HCT116 (cell line): Measurements from ENCODE around the gene PKP3. TPM values are rescaled to one million over a fixed set of nuclear protein-coding genes. Genes with fewer than 3 reads are reported as not detected.

Experiments
- ATAC-seq: fragments of 200-7000 bp; cut with Tn5 transposase; 2 replicates; pipeline ENCODE4 v1.9.1; 2020; ENCODE audit warnings: mild to moderate bottlenecking, moderate library complexity
- BruUV-seq: library from RNA; stranded (reverse); fragments of 400-500 nt; replicated peaks from 2 replicates; lab custom pipeline; 2021; lab: Mats Ljungman, UMichigan
- CTCF ChIA-PET: fragments of 300-600 bp; sonication (Branson Sonifier 250); formaldehyde crosslinking; loops from one replicate; lab custom pipeline; 2021; ENCODE audit warnings: antibody characterized with exemption; lab: Charles Lee
- POLR2A ChIA-PET: fragments of 300-600, 350-600 bp; sonication (Branson Sonifier 250); formaldehyde crosslinking; loops from one replicate; lab custom pipeline; 2021; ENCODE audit warnings: antibody characterized with exemption; lab: Charles Lee
- RAD21 ChIA-PET, 2 experiments: fragments of 300-600 bp; sonication (Branson Sonifier 250); formaldehyde crosslinking; loops; one replicate each; lab custom pipeline; 2023; ENCODE audit warnings: low total read pairs in 2 of 2; ENCODE audit not compliant: uncharacterized antibody in 2 of 2, unreplicated experiment in 2 of 2, low non-redundant PET in 1 of 2; lab: Charles Lee
- DNase-seq: peaks from one replicate; pipeline ENCODE4 v3.0.0-alpha.2; 2010; ENCODE audit warnings: low read depth, low spot score
- H2AFZ ChIP-seq: fragments of 200-600 bp; shearing (Covaris generic), sonication (generic); 2 replicates; pipeline ENCODE4 v1.6.1; 2017; ENCODE audit warnings: low read depth, mixed run types, mixed read lengths, antibody characterized with exemption, low read length; ENCODE audit not compliant: poor library complexity, severe bottlenecking
- H3K27ac ChIP-seq: 2 replicates; pipeline ENCODE4 v1.5.1; 2012; ENCODE audit warnings: low read depth, low read length
- H3K27me3 ChIP-seq: fragments of 200-600 bp; sonication (generic); 2 replicates; pipeline ENCODE4 v1.6.1; 2016; ENCODE audit warnings: mixed run types, low read length, mixed read lengths; ENCODE audit not compliant: insufficient read depth
- H3K36me3 ChIP-seq, 2 experiments: fragments of 200-500 bp in 1 of 2; fragments of 200-600 bp in 1 of 2; sonication (Bioruptor generic) in 1 of 2; sonication (generic) in 1 of 2; 2 replicates each; pipeline versions ENCODE4 v1.5.1 to v1.6.1; 2014 to 2016; ENCODE audit warnings: low read length in 2 of 2, inconsistent platforms in 1 of 2, mixed read lengths in 1 of 2, mixed run types in 1 of 2; ENCODE audit not compliant: insufficient read depth in 2 of 2, control insufficient read depth in 1 of 2
- H3K4me1 ChIP-seq, 2 experiments: fragments of 200-600 bp in 1 of 2; sonication (generic) in 1 of 2; 2 replicates each; pipeline versions ENCODE4 v1.5.1 to v1.6.1; 2012 to 2017; ENCODE audit warnings: low read length in 2 of 2, inconsistent platforms in 1 of 2, mild to moderate bottlenecking in 1 of 2, mixed read lengths in 1 of 2, mixed run types in 1 of 2, moderate library complexity in 1 of 2; ENCODE audit not compliant: insufficient read depth in 2 of 2, control insufficient read depth in 1 of 2
- H3K4me2 ChIP-seq: fragments of 200-600 bp; sonication (generic); 2 replicates; pipeline ENCODE4 v1.6.1; 2017; ENCODE audit warnings: mixed run types, low read length, mixed read lengths
- H3K4me3 ChIP-seq, 2 experiments: fragments of 200-600 bp in 1 of 2; sonication (generic) in 1 of 2; replicated peaks in 1 of 2; 2 replicates each; pipeline ENCODE4 v1.5.1; 2011 to 2016; ENCODE audit warnings: low read length in 2 of 2, control low read depth in 1 of 2, low read depth in 1 of 2, mild to moderate bottlenecking in 1 of 2, mixed read lengths in 1 of 2, mixed run types in 1 of 2
- H3K79me2 ChIP-seq: fragments of 200-600 bp; sonication (generic); 2 replicates; pipeline ENCODE4 v1.6.1; 2017; ENCODE audit warnings: mild to moderate bottlenecking, mixed run types, low read length, moderate library complexity, mixed read lengths; ENCODE audit not compliant: insufficient read depth
- H3K9ac ChIP-seq: fragments of 200-600 bp; sonication (generic); 2 replicates; pipeline ENCODE4 v1.6.1; 2016; ENCODE audit warnings: low read length, mixed read lengths
- H3K9me2 ChIP-seq: fragments of 200-600 bp; sonication (generic), shearing (Covaris generic); 2 replicates; pipeline ENCODE4 v1.6.1; 2017; ENCODE audit warnings: mixed run types, mild to moderate bottlenecking, moderate library complexity; ENCODE audit not compliant: insufficient read depth
- H3K9me3 ChIP-seq, 2 experiments: fragments of 200-500 bp in 1 of 2; fragments of 200-600 bp in 1 of 2; sonication (Bioruptor generic) in 1 of 2; sonication (generic) in 1 of 2; 2 replicates each; pipeline ENCODE4 v1.6.1; 2014 to 2017; ENCODE audit warnings: low read length in 2 of 2, mixed read lengths in 2 of 2, inconsistent platforms in 1 of 2, low read depth in 1 of 2, mild to moderate bottlenecking in 1 of 2, mixed run types in 1 of 2, moderate library complexity in 1 of 2; ENCODE audit not compliant: control insufficient read depth in 1 of 2, insufficient read depth in 1 of 2
- H4K20me1 ChIP-seq: fragments of 200-600 bp; sonication (generic), shearing (Covaris generic); 2 replicates; pipeline ENCODE4 v1.6.1; 2017; ENCODE audit warnings: mixed run types, mild to moderate bottlenecking, moderate library complexity; ENCODE audit not compliant: insufficient read depth
- CBX3 ChIP-seq: IDR thresholded peaks from 2 replicates; pipeline ENCODE4 v1.6.1; 2012; ENCODE audit warnings: low read depth
- CEBPB ChIP-seq: IDR thresholded peaks from 2 replicates; pipeline ENCODE4 v1.6.1; 2012; ENCODE audit warnings: low read depth
- EGR1 ChIP-seq: IDR thresholded peaks from 2 replicates; pipeline ENCODE4 v1.6.1; 2012; ENCODE audit warnings: low read depth
- ELF1 ChIP-seq: IDR thresholded peaks from 2 replicates; pipeline ENCODE4 v1.6.1; 2012; ENCODE audit warnings: low read depth, borderline replicate concordance
- EZH2 ChIP-seq: fragments of 200-600 bp; sonication (generic); IDR thresholded peaks from 2 replicates; pipeline ENCODE4 v1.6.1; 2017; ENCODE audit warnings: antibody characterized with exemption, mixed run types
- EZH2phosphoT487 ChIP-seq: fragments of 200-600 bp; IDR thresholded peaks from 2 replicates; pipeline ENCODE4 v1.6.1; 2018; ENCODE audit warnings: antibody characterized with exemption, borderline replicate concordance
- JUND ChIP-seq: IDR thresholded peaks from 2 replicates; pipeline ENCODE4 v1.6.1; 2012
- POLR2AphosphoS5 ChIP-seq: IDR thresholded peaks from 2 replicates; pipeline ENCODE4 v1.6.1; 2011; ENCODE audit warnings: mild to moderate bottlenecking, low read depth, low read length, moderate library complexity
- RAD21 ChIP-seq: IDR thresholded peaks from 2 replicates; pipeline ENCODE4 v1.6.1; 2012; ENCODE audit warnings: low read depth, mild to moderate bottlenecking
- SIN3A ChIP-seq: IDR thresholded peaks from 2 replicates; pipeline ENCODE4 v1.6.1; 2012; ENCODE audit warnings: low read depth
- SP1 ChIP-seq: IDR thresholded peaks from 2 replicates; pipeline ENCODE4 v1.6.1; 2012; ENCODE audit warnings: low read depth
- SRF ChIP-seq: IDR thresholded peaks from 2 replicates; pipeline ENCODE4 v1.6.1; 2012; ENCODE audit warnings: low read depth
- TCF7L2 ChIP-seq: IDR thresholded peaks from 2 replicates; pipeline ENCODE4 v1.7.0; 2011; ENCODE audit warnings: borderline replicate concordance, inconsistent platforms; ENCODE audit not compliant: insufficient read depth, insufficient read length; ENCODE audit errors: extremely low read depth
- YY1 ChIP-seq: IDR thresholded peaks from 2 replicates; pipeline ENCODE4 v1.6.1; 2011; ENCODE audit warnings: low read length, low read depth, moderate library complexity, mild to moderate bottlenecking; ENCODE audit not compliant: insufficient replicate concordance; ENCODE audit errors: extremely low read depth
- ZFX ChIP-seq: fragments of 450-650 bp; IDR thresholded peaks from 2 replicates; pipeline ENCODE4 v1.6.1; 2017
- ZNF274 ChIP-seq: fragments of 200-500 bp; sonication (Bioruptor generic); IDR thresholded peaks from 2 replicates; pipeline ENCODE4 v1.6.1; 2014; ENCODE audit warnings: mild to moderate bottlenecking, low read depth, low read length, inconsistent platforms
- intact Hi-C: fragments of 100-400 bp; cut with micrococcal nuclease; formaldehyde crosslinking; loops from 2 replicates; pipeline ENCODE4 v1.10.0; 2022
- total RNA-seq: library from RNA; stranded (reverse); gene quantifications from one replicate; pipeline ENCODE4 v1.2.1, GENCODE V29; 2021; ENCODE audit not compliant: unreplicated experiment
- TF ChIP-seq, protein P1 (sequence below): IDR thresholded peaks from 2 replicates; pipeline ENCODE4 v1.6.1; 2012; ENCODE audit warnings: low read depth
- TF ChIP-seq, protein P2 (sequence below), 3 experiments: fragments of 200-600 bp in 1 of 3; sonication (generic) in 1 of 3; IDR thresholded peaks in 2 of 3; conservative IDR thresholded peaks in 1 of 3; 2 replicates each; pipeline ENCODE4 v1.5.1; 2012 to 2017; ENCODE audit warnings: low read depth in 2 of 3, low read length in 2 of 3, antibody characterized with exemption in 1 of 3, borderline replicate concordance in 1 of 3, control low read depth in 1 of 3, mild to moderate bottlenecking in 1 of 3, mixed read lengths in 1 of 3, mixed run types in 1 of 3, moderate library complexity in 1 of 3; ENCODE audit not compliant: insufficient read depth in 1 of 3
- TF ChIP-seq, protein P3 (sequence below): IDR thresholded peaks from 2 replicates; pipeline ENCODE4 v1.6.1; 2012

The PKP3 gene
- total RNA-seq, 1 experiment from 2014 or later, result 157 TPM

DNA sequence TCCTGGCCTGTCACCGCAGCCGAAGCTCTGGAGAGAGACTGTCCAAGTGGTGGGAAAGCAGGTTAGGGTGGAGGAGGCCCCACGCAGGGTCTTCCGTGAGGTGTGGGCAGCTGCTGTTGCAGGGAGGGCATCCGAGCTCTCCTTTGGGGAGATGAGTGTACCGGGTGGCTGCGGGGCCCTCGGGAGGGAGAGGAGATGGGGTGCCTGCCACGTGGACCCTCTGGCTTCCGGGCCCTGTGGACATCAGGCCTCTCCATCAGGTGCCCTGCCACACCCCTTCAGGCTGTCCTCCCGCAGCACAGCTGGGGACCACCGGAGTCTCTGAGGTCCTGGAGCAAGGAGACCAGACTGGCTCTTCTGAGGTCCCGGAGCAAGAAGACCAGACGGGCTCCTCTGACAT, 57.7 kb downstream of the PKP3 start:
- no peak for TF ChIP-seq SP1
- TF ChIP-seq, protein P1, sequence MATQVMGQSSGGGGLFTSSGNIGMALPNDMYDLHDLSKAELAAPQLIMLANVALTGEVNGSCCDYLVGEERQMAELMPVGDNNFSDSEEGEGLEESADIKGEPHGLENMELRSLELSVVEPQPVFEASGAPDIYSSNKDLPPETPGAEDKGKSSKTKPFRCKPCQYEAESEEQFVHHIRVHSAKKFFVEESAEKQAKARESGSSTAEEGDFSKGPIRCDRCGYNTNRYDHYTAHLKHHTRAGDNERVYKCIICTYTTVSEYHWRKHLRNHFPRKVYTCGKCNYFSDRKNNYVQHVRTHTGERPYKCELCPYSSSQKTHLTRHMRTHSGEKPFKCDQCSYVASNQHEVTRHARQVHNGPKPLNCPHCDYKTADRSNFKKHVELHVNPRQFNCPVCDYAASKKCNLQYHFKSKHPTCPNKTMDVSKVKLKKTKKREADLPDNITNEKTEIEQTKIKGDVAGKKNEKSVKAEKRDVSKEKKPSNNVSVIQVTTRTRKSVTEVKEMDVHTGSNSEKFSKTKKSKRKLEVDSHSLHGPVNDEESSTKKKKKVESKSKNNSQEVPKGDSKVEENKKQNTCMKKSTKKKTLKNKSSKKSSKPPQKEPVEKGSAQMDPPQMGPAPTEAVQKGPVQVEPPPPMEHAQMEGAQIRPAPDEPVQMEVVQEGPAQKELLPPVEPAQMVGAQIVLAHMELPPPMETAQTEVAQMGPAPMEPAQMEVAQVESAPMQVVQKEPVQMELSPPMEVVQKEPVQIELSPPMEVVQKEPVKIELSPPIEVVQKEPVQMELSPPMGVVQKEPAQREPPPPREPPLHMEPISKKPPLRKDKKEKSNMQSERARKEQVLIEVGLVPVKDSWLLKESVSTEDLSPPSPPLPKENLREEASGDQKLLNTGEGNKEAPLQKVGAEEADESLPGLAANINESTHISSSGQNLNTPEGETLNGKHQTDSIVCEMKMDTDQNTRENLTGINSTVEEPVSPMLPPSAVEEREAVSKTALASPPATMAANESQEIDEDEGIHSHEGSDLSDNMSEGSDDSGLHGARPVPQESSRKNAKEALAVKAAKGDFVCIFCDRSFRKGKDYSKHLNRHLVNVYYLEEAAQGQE, result no peak
- TF ChIP-seq POLR2AphosphoS5, result no peak
- TF ChIP-seq RAD21, result no peak
- TF ChIP-seq ZFX, result no peak
- TF ChIP-seq CBX3, result no peak
- TF ChIP-seq SRF, result no peak
- TF ChIP-seq YY1, result no peak
- TF ChIP-seq, protein P2, sequence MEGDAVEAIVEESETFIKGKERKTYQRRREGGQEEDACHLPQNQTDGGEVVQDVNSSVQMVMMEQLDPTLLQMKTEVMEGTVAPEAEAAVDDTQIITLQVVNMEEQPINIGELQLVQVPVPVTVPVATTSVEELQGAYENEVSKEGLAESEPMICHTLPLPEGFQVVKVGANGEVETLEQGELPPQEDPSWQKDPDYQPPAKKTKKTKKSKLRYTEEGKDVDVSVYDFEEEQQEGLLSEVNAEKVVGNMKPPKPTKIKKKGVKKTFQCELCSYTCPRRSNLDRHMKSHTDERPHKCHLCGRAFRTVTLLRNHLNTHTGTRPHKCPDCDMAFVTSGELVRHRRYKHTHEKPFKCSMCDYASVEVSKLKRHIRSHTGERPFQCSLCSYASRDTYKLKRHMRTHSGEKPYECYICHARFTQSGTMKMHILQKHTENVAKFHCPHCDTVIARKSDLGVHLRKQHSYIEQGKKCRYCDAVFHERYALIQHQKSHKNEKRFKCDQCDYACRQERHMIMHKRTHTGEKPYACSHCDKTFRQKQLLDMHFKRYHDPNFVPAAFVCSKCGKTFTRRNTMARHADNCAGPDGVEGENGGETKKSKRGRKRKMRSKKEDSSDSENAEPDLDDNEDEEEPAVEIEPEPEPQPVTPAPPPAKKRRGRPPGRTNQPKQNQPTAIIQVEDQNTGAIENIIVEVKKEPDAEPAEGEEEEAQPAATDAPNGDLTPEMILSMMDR (IDR thresholded peaks at IDR 0.05 in 2 of 3, conservative IDR thresholded peaks at IDR 0.05 in 1 of 3; ENCODE audit: borderline replicate concordance in 1 of 3, insufficient read depth in 1 of 3, low read depth in 2 of 3, low read length in 2 of 3), result no peak
- TF ChIP-seq JUND, result no peak
- no peak for TF ChIP-seq ELF1
- TF ChIP-seq, protein P3, sequence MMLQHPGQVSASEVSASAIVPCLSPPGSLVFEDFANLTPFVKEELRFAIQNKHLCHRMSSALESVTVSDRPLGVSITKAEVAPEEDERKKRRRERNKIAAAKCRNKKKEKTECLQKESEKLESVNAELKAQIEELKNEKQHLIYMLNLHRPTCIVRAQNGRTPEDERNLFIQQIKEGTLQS, result no peak
- TF ChIP-seq CEBPB, result no peak
- no peak for TF ChIP-seq TCF7L2
- no peak for TF ChIP-seq SIN3A
- no peak for TF ChIP-seq EZH2phosphoT487
- TF ChIP-seq EGR1, result no peak
- TF ChIP-seq EZH2, result no peak
- no peak for TF ChIP-seq ZNF274
- ChIA-PET RAD21 (no interaction called here), POLR2A (no interaction called here), CTCF (no interaction called here)
- peak overlapping the region; percentile 88 for H3K9ac ChIP-seq
- peaks cover 11 to 26% of the 10 kb centered on the region in 2 experiments; a peak in 3 of 4 replicates for H3K36me3 ChIP-seq
- peak overlapping the region; percentile 82 to 86 for H3K4me3 ChIP-seq
- no peaks in the 10 kb centered on the region for H3K9me3 ChIP-seq
- H4K20me1 ChIP-seq, result no peaks in the 10 kb centered on the region
- H3K4me1 ChIP-seq, result peaks cover 19 to 34% of the 10 kb centered on the region in 2 experiments
- intact Hi-C loops, result loop anchor here (5.0 kb wide), 1 partner anchor 214 kb away; the partner anchor contains the start of genes PSMD13 and SIRT3
- BruUV-seq, result no TSS peak
- no peak overlapping the region for H2AFZ ChIP-seq
- H3K4me2 ChIP-seq, result peak overlapping the region; percentile 85
- H3K79me2 ChIP-seq, result peaks cover 75% of the 10 kb centered on the region
- peak overlapping the region; percentile 98 for H3K27ac ChIP-seq
- H3K9me2 ChIP-seq, result no peaks in the 10 kb centered on the region
- ATAC-seq (no peak), DNase-seq (no peak)
- H3K27me3 ChIP-seq, result no peaks in the 10 kb centered on the region
